Islet of Langerhans (tissue), 1 donor: ENCODE data around the gene C2CD4C.
"Not testable (repeated sequence)": the region's sequence is repeated elsewhere in the genome, so short reads cannot be mapped to it uniquely, and the experiment has no call there.

ENCODE experiments used
- FAIRE-seq: peaks from one replicate; lab custom pipeline; 2011; peaks lifted over from hg19 to GRCh38; lab: Jason Lieb, UNC

Gene C2CD4C

GRCh38 chr19:380618-381219, 28.2 kb downstream of the C2CD4C start:
- not testable (repeated sequence) for FAIRE-seq

- no peak for FAIRE-seq
These were observed 29.2 kb downstream of the C2CD4C start for GRCh38 chr19:379796-380195.

GRCh38 chr19:378706-379105, 30.2 kb downstream of the C2CD4C start:
- FAIRE-seq: no peak

- FAIRE-seq: no peak
These were observed 31.0 kb downstream of the C2CD4C start for GRCh38 chr19:377801-378581.

GRCh38 chr19:376111-376470, 32.9 kb downstream of the C2CD4C start:
- no peak for FAIRE-seq

- FAIRE-seq: no peak
These were observed 33.4 kb downstream of the C2CD4C start for GRCh38 chr19:375395-376110.

GRCh38 chr19:374886-375235, 34.1 kb downstream of the C2CD4C start:
- no peak for FAIRE-seq

- FAIRE-seq: no peak
These were observed 34.6 kb downstream of the C2CD4C start for GRCh38 chr19:374183-374885.

GRCh38 chr19:373391-374182, 35.4 kb downstream of the C2CD4C start:
- no peak for FAIRE-seq

- FAIRE-seq: no peak
These were observed 36.5 kb downstream of the C2CD4C start for GRCh38 chr19:372306-372890.

- no peak for FAIRE-seq
These were observed 37.3 kb downstream of the C2CD4C start for GRCh38 chr19:371501-372168.

GRCh38 chr19:370641-371330, 38.2 kb downstream of the C2CD4C start:
- no peak for FAIRE-seq

GRCh38 chr19:369876-370275, 39.1 kb downstream of the C2CD4C start:
- FAIRE-seq: no peak

GRCh38 chr19:369256-369655, 39.7 kb downstream of the C2CD4C start:
- FAIRE-seq: no peak

GRCh38 chr19:368630-369024, 40.3 kb downstream of the C2CD4C start:
- no peak for FAIRE-seq

- FAIRE-seq: no peak
These were observed 40.9 kb downstream of the C2CD4C start for GRCh38 chr19:367963-368629.

- FAIRE-seq: no peak
These were observed 41.4 kb downstream of the C2CD4C start for GRCh38 chr19:367561-367960.

- FAIRE-seq: no peak
These were observed 42.0 kb downstream of the C2CD4C start for GRCh38 chr19:366951-367350.

GRCh38 chr19:366205-366783, 42.7 kb downstream of the C2CD4C start:
- no peak for FAIRE-seq
